SK-N-SH (cell line): ENCODE measurements around the gene SH2D3A. TPM values are rescaled to one million over a fixed set of nuclear protein-coding genes. Genes with fewer than 3 reads are reported as not detected.
"Not testable (repeated sequence)": the region's sequence is repeated elsewhere in the genome, so short reads cannot be mapped to it uniquely, and the experiment has no call there.

ENCODE experiments used
- CTCF ChIA-PET: fragments of 300-600, 350-600 bp; formaldehyde crosslinking; extraction: SDS; loops from one replicate; lab custom pipeline; 2021; lab: Yijun Ruan, JAX
- POLR2A ChIA-PET: fragments of 350-600 bp; sonication (Branson Sonifier 250); formaldehyde crosslinking; extraction: SDS; loops from one replicate; lab custom pipeline; 2020; ENCODE audit warnings: antibody characterized with exemption, inconsistent platforms; lab: Yijun Ruan, JAX
- DNase-seq: peaks from one replicate; pipeline ENCODE4 v3.0.0; 2012
- H2AFZ ChIP-seq: fragments of 200-600 bp; sonication (generic); 2 replicates; pipeline ENCODE4 v1.8.1; 2016; ENCODE audit warnings: antibody characterized with exemption, mild to moderate bottlenecking, low read depth
- H3F3A ChIP-seq: fragments of 200-600 bp; sonication (generic); replicated peaks from 2 replicates; pipeline ENCODE3; 2016; ENCODE audit warnings: antibody characterized with exemption, mild to moderate bottlenecking; ENCODE audit not compliant: insufficient read depth
- H3K27ac ChIP-seq, 2 experiments: fragments of 200-500 bp in 1 of 2; fragments of 200-600 bp in 1 of 2; sonication (Bioruptor generic) in 1 of 2; sonication (generic), shearing (Covaris generic) in 1 of 2; 2 replicates each; pipeline versions ENCODE4 v1.5.1 to v1.6.1; 2014 to 2016; ENCODE audit warnings: low read depth in 2 of 2, inconsistent platforms in 1 of 2, low read length in 1 of 2, mild to moderate bottlenecking in 1 of 2, mixed read lengths in 1 of 2
- H3K27me3 ChIP-seq: fragments of 200-600 bp; sonication (generic), shearing (Covaris generic); 2 replicates; pipeline ENCODE4 v1.6.1; 2016; ENCODE audit warnings: mixed run types; ENCODE audit not compliant: insufficient read depth
- H3K36me3 ChIP-seq, 2 experiments: fragments of 200-500 bp in 1 of 2; fragments of 200-600 bp in 1 of 2; sonication (Bioruptor generic) in 1 of 2; sonication (generic) in 1 of 2; replicated peaks in 1 of 2; 2 replicates each; pipeline versions ENCODE3 to v1.5.1; 2014 to 2016; ENCODE audit warnings: low read length in 1 of 2, mild to moderate bottlenecking in 1 of 2; ENCODE audit not compliant: insufficient read depth in 2 of 2, control insufficient read depth in 1 of 2
- H3K4me1 ChIP-seq, 2 experiments: fragments of 200-500 bp in 1 of 2; fragments of 200-600 bp in 1 of 2; sonication (Bioruptor generic) in 1 of 2; sonication (generic), shearing (Covaris generic) in 1 of 2; 2 replicates each; pipeline versions ENCODE4 v1.5.1 to v1.6.1; 2014 to 2016; ENCODE audit warnings: low read depth in 1 of 2, low read length in 1 of 2, mixed run types in 1 of 2; ENCODE audit not compliant: insufficient read depth in 2 of 2, control insufficient read depth in 1 of 2
- H3K4me2 ChIP-seq: fragments of 200-600 bp; sonication (generic), shearing (Covaris generic); 2 replicates; pipeline ENCODE4 v1.6.1; 2017; ENCODE audit warnings: mixed run types
- H3K4me3 ChIP-seq, 2 experiments: fragments of 200-500 bp in 1 of 2; fragments of 200-600 bp in 1 of 2; sonication (Bioruptor generic) in 1 of 2; sonication (generic), shearing (Covaris generic) in 1 of 2; 2 replicates each; pipeline versions ENCODE4 v1.5.1 to v1.8.1; 2014 to 2016; ENCODE audit warnings: low read depth in 2 of 2, inconsistent platforms in 1 of 2, low read length in 1 of 2, mild to moderate bottlenecking in 1 of 2, mixed read lengths in 1 of 2, moderate library complexity in 1 of 2
- H3K79me2 ChIP-seq: fragments of 200-600 bp; sonication (generic); 2 replicates; pipeline ENCODE4 v1.8.1; 2017; ENCODE audit warnings: mild to moderate bottlenecking; ENCODE audit not compliant: insufficient read depth
- H3K9ac ChIP-seq: fragments of 200-600 bp; sonication (generic); 2 replicates; pipeline ENCODE4 v1.6.1; 2017; ENCODE audit warnings: mixed run types
- H3K9me2 ChIP-seq: fragments of 200-600 bp; sonication (generic); 2 replicates; pipeline ENCODE4 v1.6.1; 2017; ENCODE audit warnings: mixed run types
- H3K9me3 ChIP-seq: fragments of 200-600 bp; sonication (generic); 2 replicates; pipeline ENCODE4 v1.6.1; 2017; ENCODE audit warnings: mixed run types, mild to moderate bottlenecking, moderate library complexity
- H4K20me1 ChIP-seq: fragments of 200-600 bp; sonication (generic); 2 replicates; pipeline ENCODE4 v1.6.1; 2017; ENCODE audit warnings: mild to moderate bottlenecking, mixed run types; ENCODE audit not compliant: insufficient read depth
- CHD2 ChIP-seq: fragments of 150-350 bp; IDR thresholded peaks from 2 replicates; pipeline ENCODE4 v1.6.1; 2018; ENCODE audit warnings: low read length; ENCODE audit not compliant: partially characterized antibody
- EP300 ChIP-seq, 2 experiments: IDR thresholded peaks; 2 replicates each; pipeline versions ENCODE4 v1.4.0 to v1.6.1; 2012; ENCODE audit warnings: borderline replicate concordance in 1 of 2, low read depth in 1 of 2, low read length in 1 of 2
- EZH2phosphoT487 ChIP-seq: fragments of 200-600 bp; sonication (generic); IDR thresholded peaks from 2 replicates; pipeline ENCODE4 v1.6.1; 2017; ENCODE audit warnings: low read depth, mixed run types, mild to moderate bottlenecking, antibody characterized with exemption, moderate library complexity, borderline replicate concordance
- MXI1 ChIP-seq: IDR thresholded peaks from 2 replicates; pipeline ENCODE4 v1.6.1; 2012; ENCODE audit warnings: mild to moderate bottlenecking, low read depth, low read length, improper control_type of control experiment
- RXRA ChIP-seq: IDR thresholded peaks from 2 replicates; pipeline ENCODE4 v1.4.0; 2012; ENCODE audit warnings: low read depth, mild to moderate bottlenecking, borderline replicate concordance
- SIN3A ChIP-seq: IDR thresholded peaks from 2 replicates; pipeline ENCODE4 v1.6.1; 2012; ENCODE audit warnings: low read depth, mild to moderate bottlenecking, low read length, moderate library complexity, borderline replicate concordance
- TCF12 ChIP-seq: IDR thresholded peaks from 2 replicates; pipeline ENCODE4 v1.4.0; 2012
- TEAD4 ChIP-seq: IDR thresholded peaks from 2 replicates; pipeline ENCODE4 v1.4.0; 2012; ENCODE audit warnings: mild to moderate bottlenecking, borderline replicate concordance; ENCODE audit not compliant: insufficient read depth
- USF1 ChIP-seq: IDR thresholded peaks from 2 replicates; pipeline ENCODE4 v1.4.0; 2012; ENCODE audit warnings: low read depth, borderline replicate concordance
- USF2 ChIP-seq: fragments of 150-350 bp; IDR thresholded peaks from 2 replicates; pipeline ENCODE4 v1.6.1; 2017; ENCODE audit warnings: antibody characterized with exemption, low read length, low read depth, borderline replicate concordance
- WGBS: methylation state at CpG from one replicate; pipeline ENCODE4 v1.1.6; 2017; ENCODE audit warnings: low lambda C conversion rate; 5-methylcytosine and 5-hydroxymethylcytosine counted together
- polyA plus RNA-seq, 3 experiments: library from polyadenylated mRNA; depleted of rRNA; stranded (reverse); fragments of >200 nt; gene quantifications; 2 replicates each; pipeline ENCODE4 v1.2.3, GENCODE V29; 2012
- TF ChIP-seq, protein P1 (sequence below): IDR thresholded peaks from 2 replicates; pipeline ENCODE4; 2012
- TF ChIP-seq, protein P2 (sequence below): fragments of 150-350 bp; IDR thresholded peaks from 2 replicates; pipeline ENCODE4 v1.6.1; 2016; ENCODE audit warnings: mild to moderate bottlenecking, low read depth, low read length

SH2D3A gene
- polyA plus RNA-seq, 1 of the 3 experiments (the other 2 are of a cell fraction) = 0.35 TPM

GRCh38 chr19:6772028-6772865, 5.0 kb upstream of the SH2D3A start, which contains the start of gene VAV1:
Gene VAV1, plus strand, starts transcription at chr19:6772708. Its CDS starts 100 bp downstream, at chr19:6772808.
- peaks cover 6% of the 10 kb centered on the region; the same call in 1 of the 2 replicates for H3K27me3 ChIP-seq
- no peaks in the 10 kb centered on the region for H4K20me1 ChIP-seq
- H2AFZ ChIP-seq = no peak within 1 kb of the TSS
- no peaks in the 10 kb centered on the region for H3K9me2 ChIP-seq
- no peaks in the 10 kb centered on the region; a peak in 1 of 4 replicates for H3K4me1 ChIP-seq
- no peak for TF ChIP-seq USF2
- no peak for TF ChIP-seq MXI1
- no peak for TF ChIP-seq CHD2
- TF ChIP-seq, protein P1, sequence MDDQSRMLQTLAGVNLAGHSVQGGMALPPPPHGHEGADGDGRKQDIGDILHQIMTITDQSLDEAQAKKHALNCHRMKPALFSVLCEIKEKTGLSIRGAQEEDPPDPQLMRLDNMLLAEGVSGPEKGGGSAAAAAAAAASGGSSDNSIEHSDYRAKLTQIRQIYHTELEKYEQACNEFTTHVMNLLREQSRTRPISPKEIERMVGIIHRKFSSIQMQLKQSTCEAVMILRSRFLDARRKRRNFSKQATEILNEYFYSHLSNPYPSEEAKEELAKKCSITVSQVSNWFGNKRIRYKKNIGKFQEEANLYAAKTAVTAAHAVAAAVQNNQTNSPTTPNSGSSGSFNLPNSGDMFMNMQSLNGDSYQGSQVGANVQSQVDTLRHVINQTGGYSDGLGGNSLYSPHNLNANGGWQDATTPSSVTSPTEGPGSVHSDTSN = no peak
- no peak for TF ChIP-seq TCF12
- no peak for TF ChIP-seq TEAD4
- TF ChIP-seq EZH2phosphoT487 = no peak
- no peak for TF ChIP-seq SIN3A
- no peak for TF ChIP-seq RXRA
- TF ChIP-seq, protein P2, sequence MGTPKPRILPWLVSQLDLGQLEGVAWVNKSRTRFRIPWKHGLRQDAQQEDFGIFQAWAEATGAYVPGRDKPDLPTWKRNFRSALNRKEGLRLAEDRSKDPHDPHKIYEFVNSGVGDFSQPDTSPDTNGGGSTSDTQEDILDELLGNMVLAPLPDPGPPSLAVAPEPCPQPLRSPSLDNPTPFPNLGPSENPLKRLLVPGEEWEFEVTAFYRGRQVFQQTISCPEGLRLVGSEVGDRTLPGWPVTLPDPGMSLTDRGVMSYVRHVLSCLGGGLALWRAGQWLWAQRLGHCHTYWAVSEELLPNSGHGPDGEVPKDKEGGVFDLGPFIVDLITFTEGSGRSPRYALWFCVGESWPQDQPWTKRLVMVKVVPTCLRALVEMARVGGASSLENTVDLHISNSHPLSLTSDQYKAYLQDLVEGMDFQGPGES = no peak
- no peak for TF ChIP-seq USF1
- no peak for TF ChIP-seq EP300 (IDR thresholded peaks at IDR 0.05; ENCODE audit: borderline replicate concordance in 1 of 2, low read depth in 1 of 2, low read length in 1 of 2)
- no peak within 1 kb of the TSS for H3K27ac ChIP-seq
- H3K9me3 ChIP-seq = no peaks in the 10 kb centered on the region
- peak; percentile 53 for DNase-seq
- no peaks in the 10 kb centered on the region for H3K36me3 ChIP-seq
- ChIA-PET POLR2A (no interaction called here), CTCF (no interaction called here)
- 34% methylated on average over 9 of the region's 25 CpGs for WGBS
- H3K79me2 ChIP-seq = no peaks in the 10 kb centered on the region
- H3F3A ChIP-seq = peaks cover 8% of the 10 kb centered on the region
- no peak within 1 kb of the TSS for H3K4me3 ChIP-seq
- H3K9ac ChIP-seq = no peak within 1 kb of the TSS
- no peak within 1 kb of the TSS for H3K4me2 ChIP-seq

GRCh38 chr19:6771648-6772027, 4.4 kb upstream of the SH2D3A start:
- H3F3A ChIP-seq, H3K4me1 ChIP-seq, POLR2A ChIA-PET, H2AFZ ChIP-seq, H3K4me2 ChIP-seq, H3K9ac ChIP-seq, H3K27ac ChIP-seq, H3K4me3 ChIP-seq, H3K79me2 ChIP-seq, CTCF ChIA-PET, H3K36me3 ChIP-seq, H3K9me3 ChIP-seq, H4K20me1 ChIP-seq, H3K9me2 ChIP-seq, DNase-seq: not testable (repeated sequence)
- H3K27me3 ChIP-seq = peaks cover 12% of the 10 kb centered on the region; the same call in 1 of the 2 replicates
- 76% methylated on average over 7 of the region's 7 CpGs for WGBS
